ENCODE measurements around the gene ELF2.

DNA sequence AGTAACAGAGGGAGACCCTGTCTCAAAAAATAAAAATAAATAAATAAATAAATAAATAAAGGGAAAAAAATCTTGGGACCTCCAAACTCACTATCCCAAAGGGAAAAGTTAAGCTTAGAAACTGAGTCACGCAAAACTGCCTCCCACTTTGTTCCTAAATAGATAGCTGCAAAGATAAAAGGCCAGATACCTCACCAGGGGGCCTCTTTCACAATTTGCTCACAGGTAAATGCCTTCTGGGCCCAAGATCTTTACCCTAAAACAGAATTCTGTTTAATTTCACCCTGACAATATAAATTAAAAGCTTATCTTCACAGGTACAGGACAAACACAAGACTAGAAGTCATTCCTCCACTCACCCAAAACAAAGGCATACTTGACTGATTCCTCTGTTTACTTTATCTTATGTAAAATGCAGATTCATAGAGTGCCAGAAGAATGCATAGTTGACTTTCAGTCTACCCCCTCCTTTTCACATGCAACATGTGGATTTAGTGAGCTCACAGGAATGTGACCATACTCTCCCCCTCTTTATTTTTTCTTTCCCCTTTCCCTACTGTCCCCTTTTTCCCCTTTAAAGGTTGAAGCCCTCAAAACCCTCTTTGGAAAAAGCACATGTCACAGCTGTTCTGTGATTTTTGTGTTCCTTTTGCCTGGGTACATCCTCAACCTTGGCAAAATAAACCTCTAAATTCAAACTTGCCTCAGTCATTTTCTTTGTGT is 23.4 kb downstream of the ELF2 start:
- TF ChIP-seq CTCF (tag by site-specific recombination; IDR thresholded peaks at IDR 0.05) (no peak), ELK4 (IDR thresholded peaks at IDR 0.05; ENCODE audit: borderline replicate concordance, low read depth, low read length) (no peak), ZNF311 (tag by site-specific recombination; IDR thresholded peaks at IDR 0.05; ENCODE audit: borderline replicate concordance) (no peak), ZBTB21 (tag by site-specific recombination; IDR thresholded peaks at IDR 0.05) (no peak), ZNF24 (tag by site-specific recombination; IDR thresholded peaks at IDR 0.05) (no peak), ZNF132 (tag by site-specific recombination; IDR thresholded peaks at IDR 0.05; ENCODE audit: borderline replicate concordance) (no peak), KLF9 (tag by site-specific recombination; IDR thresholded peaks at IDR 0.05; ENCODE audit: low read depth) (no peak), ZNF302 (tag by site-specific recombination; IDR thresholded peaks at IDR 0.05; ENCODE audit: low read depth) (no peak), PBX3 (CRISPR knock-in tag; IDR thresholded peaks at IDR 0.05) (no peak)
